Neural crest cell (in vitro differentiated cells): ENCODE measurements around the gene APBB3. TPM values are rescaled to one million over a fixed set of nuclear protein-coding genes. Genes with fewer than 3 reads are reported as not detected.

Experiments
- DNase-seq: peaks from one replicate; pipeline ENCODE4 v3.0.0; 2021; ENCODE audit warnings: low read depth, mixed read lengths, low spot score
- H3K27ac Mint-ChIP-seq: one replicate; pipeline ENCODE4 v1.8.0; 2021; ENCODE audit warnings: mild to moderate bottlenecking, mixed read lengths; ENCODE audit not compliant: unreplicated experiment
- H3K27me3 Mint-ChIP-seq: 2 replicates; pipeline ENCODE4 v1.8.0; 2021; ENCODE audit warnings: low read depth, mild to moderate bottlenecking, mixed read lengths
- H3K36me3 Mint-ChIP-seq: 2 replicates; pipeline ENCODE4 v1.8.0; 2021; ENCODE audit warnings: low read depth, mild to moderate bottlenecking, mixed read lengths
- H3K4me1 Mint-ChIP-seq: 2 replicates; pipeline ENCODE4 v1.8.0; 2021; ENCODE audit warnings: mixed read lengths
- H3K4me3 Mint-ChIP-seq: one replicate; pipeline ENCODE4 v1.8.0; 2021; ENCODE audit warnings: mild to moderate bottlenecking, mixed read lengths
- H3K9me3 Mint-ChIP-seq: 2 replicates; pipeline ENCODE4 v1.8.0; 2021; ENCODE audit warnings: mixed read lengths
- CTCF ChIP-seq: fragments of 200-600 bp; sonication (generic); conservative IDR thresholded peaks from 2 replicates; pipeline ENCODE4 v1.5.0; 2021; ENCODE audit warnings: antibody characterized with exemption, mild to moderate bottlenecking
- total RNA-seq: library from RNA; stranded (reverse); gene quantifications from 2 replicates; pipeline ENCODE4 v1.2.1, GENCODE V29; 2021

The APBB3 gene
- total RNA-seq, 1 donor from 2014 or later = 36.2 TPM

GRCh38 chr5:140568443-140569063 is 4.2 kb upstream of the APBB3 start:
- Mint-ChIP-seq H3K4me1 (peaks cover 24% of the 10 kb centered on the region), H3K9me3 (no peaks in the 10 kb centered on the region), H3K27ac (peak overlapping the region; percentile 75), H3K27me3 (no peaks in the 10 kb centered on the region), H3K36me3 (peaks cover 3% of the 10 kb centered on the region), H3K4me3 (peak overlapping the region; percentile 79)
- no peak for TF ChIP-seq CTCF
- no peak for DNase-seq

- no peak for TF ChIP-seq CTCF
- H3K4me1 Mint-ChIP-seq = peaks cover 28% of the 10 kb centered on the region
- H3K36me3 Mint-ChIP-seq = peaks cover 3% of the 10 kb centered on the region
- no peak for DNase-seq
- H3K27me3 Mint-ChIP-seq = no peaks in the 10 kb centered on the region
- H3K4me3 Mint-ChIP-seq = peak overlapping the region; percentile 79
- no peaks in the 10 kb centered on the region for H3K9me3 Mint-ChIP-seq
- H3K27ac Mint-ChIP-seq = no peak overlapping the region
Observed at GRCh38 chr5:140567871-140568270, 3.5 kb upstream of the APBB3 start.

GRCh38 chr5:140567136-140567818 is 2.9 kb upstream of the APBB3 start:
- peak overlapping the region; percentile 79 for H3K4me3 Mint-ChIP-seq
- TF ChIP-seq CTCF = no peak
- no peaks in the 10 kb centered on the region for H3K9me3 Mint-ChIP-seq
- H3K36me3 Mint-ChIP-seq = peaks cover 3% of the 10 kb centered on the region
- H3K27ac Mint-ChIP-seq = no peak overlapping the region
- DNase-seq = no peak
- H3K27me3 Mint-ChIP-seq = no peaks in the 10 kb centered on the region
- peaks cover 33% of the 10 kb centered on the region for H3K4me1 Mint-ChIP-seq

- Mint-ChIP-seq H3K27ac (no peak overlapping the region), H3K4me3 (peak overlapping the region; percentile 72), H3K36me3 (peaks cover 3% of the 10 kb centered on the region), H3K9me3 (no peaks in the 10 kb centered on the region), H3K27me3 (no peaks in the 10 kb centered on the region), H3K4me1 (peaks cover 33% of the 10 kb centered on the region)
- no peak for TF ChIP-seq CTCF
- DNase-seq = no peak
Observed at GRCh38 chr5:140566665-140567064, 2.3 kb upstream of the APBB3 start.

GRCh38 chr5:140565780-140566095 is 1.3 kb upstream of the APBB3 start:
- H3K4me3 Mint-ChIP-seq = peak overlapping the region; percentile 98
- no peak for TF ChIP-seq CTCF
- peaks cover 33% of the 10 kb centered on the region for H3K4me1 Mint-ChIP-seq
- no peak overlapping the region for H3K27ac Mint-ChIP-seq
- no peaks in the 10 kb centered on the region for H3K9me3 Mint-ChIP-seq
- no peak for DNase-seq
- H3K36me3 Mint-ChIP-seq = peaks cover 3% of the 10 kb centered on the region
- no peaks in the 10 kb centered on the region for H3K27me3 Mint-ChIP-seq
